Measurements from ENCODE around the gene B4GALNT1. TPM values are rescaled to one million over a fixed set of nuclear protein-coding genes. Genes with fewer than 3 reads are reported as not detected.

Gene B4GALNT1
- total and polyA plus RNA-seq, 2 of the 13 experiments (the other 11 are each of a cell fraction or from before 2014, with no cell fraction given) = 4.5 to 5.4 TPM

DNA sequence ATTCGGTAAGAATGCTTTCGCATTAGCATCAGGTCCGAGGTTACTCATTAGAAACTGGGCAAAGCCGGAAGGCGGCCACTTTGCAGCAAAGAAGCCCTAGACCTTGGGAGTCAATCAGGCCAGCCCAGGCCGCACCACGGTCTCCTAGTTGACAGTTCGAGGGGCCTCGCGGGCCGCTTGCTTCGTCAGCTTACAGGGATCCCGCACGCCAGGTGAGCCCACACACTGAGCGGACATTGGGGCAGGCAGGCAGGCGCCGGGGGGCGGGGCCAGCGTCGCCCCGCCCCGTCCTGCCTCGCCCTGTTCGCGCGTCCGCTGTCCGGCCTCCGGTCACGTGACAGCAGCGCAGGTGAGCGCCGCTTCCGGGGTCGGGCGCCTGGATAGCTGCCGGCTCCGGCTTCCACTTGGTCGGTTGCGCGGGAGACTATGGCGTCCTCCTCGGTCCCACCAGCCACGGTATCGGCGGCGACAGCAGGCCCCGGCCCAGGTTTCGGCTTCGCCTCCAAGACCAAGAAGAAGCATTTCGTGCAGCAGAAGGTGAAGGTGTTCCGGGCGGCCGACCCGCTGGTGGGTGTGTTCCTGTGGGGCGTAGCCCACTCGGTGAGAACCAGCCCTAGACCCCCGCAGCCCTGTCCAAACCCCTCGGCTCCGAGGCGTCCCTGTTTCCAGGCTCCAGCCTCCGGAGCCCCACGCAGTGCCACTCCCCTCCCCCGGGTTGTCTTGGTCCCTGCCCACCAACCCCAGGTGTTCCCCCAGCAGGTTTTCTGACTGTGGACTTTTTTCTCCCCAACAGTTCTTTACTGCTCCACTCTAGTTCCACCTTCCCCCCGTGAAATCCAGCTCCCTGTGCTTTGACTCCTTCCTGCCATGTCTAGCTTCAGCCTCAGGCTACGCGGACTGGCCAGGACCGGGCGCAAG is 41.9 kb downstream of the B4GALNT1 start, which contains the start of gene PIP4K2C (continued):
- TF ChIP-seq, protein P1, sequence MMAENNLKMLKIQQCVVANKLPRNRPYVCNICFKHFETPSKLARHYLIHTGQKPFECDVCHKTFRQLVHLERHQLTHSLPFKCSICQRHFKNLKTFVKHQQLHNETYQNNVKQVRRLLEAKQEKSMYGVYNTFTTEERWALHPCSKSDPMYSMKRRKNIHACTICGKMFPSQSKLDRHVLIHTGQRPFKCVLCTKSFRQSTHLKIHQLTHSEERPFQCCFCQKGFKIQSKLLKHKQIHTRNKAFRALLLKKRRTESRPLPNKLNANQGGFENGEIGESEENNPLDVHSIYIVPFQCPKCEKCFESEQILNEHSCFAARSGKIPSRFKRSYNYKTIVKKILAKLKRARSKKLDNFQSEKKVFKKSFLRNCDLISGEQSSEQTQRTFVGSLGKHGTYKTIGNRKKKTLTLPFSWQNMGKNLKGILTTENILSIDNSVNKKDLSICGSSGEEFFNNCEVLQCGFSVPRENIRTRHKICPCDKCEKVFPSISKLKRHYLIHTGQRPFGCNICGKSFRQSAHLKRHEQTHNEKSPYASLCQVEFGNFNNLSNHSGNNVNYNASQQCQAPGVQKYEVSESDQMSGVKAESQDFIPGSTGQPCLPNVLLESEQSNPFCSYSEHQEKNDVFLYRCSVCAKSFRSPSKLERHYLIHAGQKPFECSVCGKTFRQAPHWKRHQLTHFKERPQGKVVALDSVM (CRISPR knock-in tag; IDR thresholded peaks at IDR 0.05) = no peak
- TF ChIP-seq ZNF761 (CRISPR knock-in tag; conservative IDR thresholded peaks at IDR 0.05) (0 out of 2 replicates have a peak, but pooled peaks have one; percentile 54), EEA1 (CRISPR knock-in tag; IDR thresholded peaks at IDR 0.05; ENCODE audit: borderline replicate concordance) (no peak), BORCS8-MEF2B (CRISPR knock-in tag; IDR thresholded peaks at IDR 0.05) (no peak), KLF13 (CRISPR knock-in tag; IDR thresholded peaks at IDR 0.05) (no peak), ARID4A (CRISPR knock-in tag; IDR thresholded peaks at IDR 0.05; ENCODE audit: borderline replicate concordance) (peak; percentile 97), ZBTB14 (CRISPR knock-in tag; IDR thresholded peaks at IDR 0.05) (no peak), ZNF891 (CRISPR knock-in tag; IDR thresholded peaks at IDR 0.05) (peak; percentile 22), MIXL1 (CRISPR knock-in tag; IDR thresholded peaks at IDR 0.05) (peak; percentile 65; the same call in 1 of the 2 replicates), ZNF574 (CRISPR knock-in tag; IDR thresholded peaks at IDR 0.05) (peak; percentile 43; the same call in 1 of the 2 replicates)
- TF ChIP-seq, protein P2, sequence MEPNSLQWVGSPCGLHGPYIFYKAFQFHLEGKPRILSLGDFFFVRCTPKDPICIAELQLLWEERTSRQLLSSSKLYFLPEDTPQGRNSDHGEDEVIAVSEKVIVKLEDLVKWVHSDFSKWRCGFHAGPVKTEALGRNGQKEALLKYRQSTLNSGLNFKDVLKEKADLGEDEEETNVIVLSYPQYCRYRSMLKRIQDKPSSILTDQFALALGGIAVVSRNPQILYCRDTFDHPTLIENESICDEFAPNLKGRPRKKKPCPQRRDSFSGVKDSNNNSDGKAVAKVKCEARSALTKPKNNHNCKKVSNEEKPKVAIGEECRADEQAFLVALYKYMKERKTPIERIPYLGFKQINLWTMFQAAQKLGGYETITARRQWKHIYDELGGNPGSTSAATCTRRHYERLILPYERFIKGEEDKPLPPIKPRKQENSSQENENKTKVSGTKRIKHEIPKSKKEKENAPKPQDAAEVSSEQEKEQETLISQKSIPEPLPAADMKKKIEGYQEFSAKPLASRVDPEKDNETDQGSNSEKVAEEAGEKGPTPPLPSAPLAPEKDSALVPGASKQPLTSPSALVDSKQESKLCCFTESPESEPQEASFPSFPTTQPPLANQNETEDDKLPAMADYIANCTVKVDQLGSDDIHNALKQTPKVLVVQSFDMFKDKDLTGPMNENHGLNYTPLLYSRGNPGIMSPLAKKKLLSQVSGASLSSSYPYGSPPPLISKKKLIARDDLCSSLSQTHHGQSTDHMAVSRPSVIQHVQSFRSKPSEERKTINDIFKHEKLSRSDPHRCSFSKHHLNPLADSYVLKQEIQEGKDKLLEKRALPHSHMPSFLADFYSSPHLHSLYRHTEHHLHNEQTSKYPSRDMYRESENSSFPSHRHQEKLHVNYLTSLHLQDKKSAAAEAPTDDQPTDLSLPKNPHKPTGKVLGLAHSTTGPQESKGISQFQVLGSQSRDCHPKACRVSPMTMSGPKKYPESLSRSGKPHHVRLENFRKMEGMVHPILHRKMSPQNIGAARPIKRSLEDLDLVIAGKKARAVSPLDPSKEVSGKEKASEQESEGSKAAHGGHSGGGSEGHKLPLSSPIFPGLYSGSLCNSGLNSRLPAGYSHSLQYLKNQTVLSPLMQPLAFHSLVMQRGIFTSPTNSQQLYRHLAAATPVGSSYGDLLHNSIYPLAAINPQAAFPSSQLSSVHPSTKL (CRISPR knock-in tag; IDR thresholded peaks at IDR 0.05) = peak; percentile 28; the same call in 1 of the 2 replicates
